GM12878 (cell line): ENCODE results near the gene BCHE. TPM values are rescaled to one million over a fixed set of nuclear protein-coding genes. Genes with fewer than 3 reads are reported as not detected.

Source experiments
- ATAC-seq: fragments of 200-7000 bp; cut with Tn5 transposase; 3 replicates; pipeline ENCODE4 v1.9.1; 2020; ENCODE audit warnings: mild to moderate bottlenecking, moderate library complexity
- BruUV-seq: library from RNA; stranded (reverse); fragments of 400-500 nt; replicated peaks from 2 replicates; lab custom pipeline; 2021; lab: Mats Ljungman, UMichigan
- CTCF ChIA-PET: fragments of 300-600 bp; sonication (Branson Sonifier 250); formaldehyde crosslinking; extraction: SDS; loops from one replicate; lab custom pipeline; 2021; ENCODE audit warnings: inconsistent platforms; lab: Yijun Ruan, JAX
- POLR2A ChIA-PET: fragments of 350-600 bp; formaldehyde crosslinking; extraction: SDS; loops from one replicate; lab custom pipeline; 2021; ENCODE audit warnings: inconsistent platforms; lab: Charles Lee
- RAD21 ChIA-PET: fragments of 300-600 bp; sonication (Branson Sonifier 250); formaldehyde crosslinking; loops from one replicate; lab custom pipeline; 2023; ENCODE audit warnings: antibody characterized with exemption; ENCODE audit not compliant: unreplicated experiment; lab: Charles Lee
- SMC1A ChIA-PET: fragments of 300-600 bp; sonication (Branson Sonifier 250); formaldehyde crosslinking; loops from one replicate; lab custom pipeline; 2023; ENCODE audit not compliant: unreplicated experiment, uncharacterized antibody; lab: Charles Lee
- DNase-seq: peaks from one replicate; pipeline ENCODE4 v3.0.0-alpha.2; 2011; ENCODE audit warnings: low read depth, low spot score
- FAIRE-seq: peaks from 3 replicates; lab custom pipeline; 2011; peaks lifted over from hg19 to GRCh38; lab: Jason Lieb, UNC
- H2AFZ ChIP-seq: 2 replicates; pipeline ENCODE4 v1.6.0; 2011; ENCODE audit warnings: low read depth, low read length, control low read depth; ENCODE audit not compliant: control insufficient read depth
- H3K27ac ChIP-seq: 2 replicates; pipeline ENCODE4 v1.5.1; 2011; ENCODE audit warnings: control low read depth; ENCODE audit not compliant: control insufficient read depth, insufficient read depth
- H3K27me3 ChIP-seq, 2 experiments: replicated peaks in 1 of 2; 2 replicates each; pipeline versions ENCODE4 v1.6.0 to v1.6.1; 2011; ENCODE audit warnings: low read length in 1 of 2; ENCODE audit not compliant: control insufficient read depth in 2 of 2, insufficient read depth in 2 of 2
- H3K36me3 ChIP-seq, 2 experiments: 2 replicates each; pipeline ENCODE4 v1.5.1; 2011; ENCODE audit warnings: low read length in 1 of 2; ENCODE audit not compliant: control insufficient read depth in 2 of 2, insufficient read depth in 2 of 2
- H3K4me1 ChIP-seq: 2 replicates; pipeline ENCODE4 v1.6.1; 2011; ENCODE audit warnings: mild to moderate bottlenecking, low read length, moderate library complexity, mixed read lengths; ENCODE audit not compliant: control insufficient read depth, insufficient read depth
- H3K4me2 ChIP-seq: 2 replicates; pipeline ENCODE4 v1.6.0; 2011; ENCODE audit warnings: control low read depth; ENCODE audit not compliant: control insufficient read depth, insufficient read depth
- H3K4me3 ChIP-seq: fragments of 200-600 bp; sonication (generic); 2 replicates; pipeline ENCODE4 v1.5.1; 2016
- H3K79me2 ChIP-seq: 2 replicates; pipeline ENCODE4 v1.6.0; 2011; ENCODE audit warnings: low read length; ENCODE audit not compliant: control insufficient read depth, insufficient read depth
- H3K9ac ChIP-seq: 2 replicates; pipeline ENCODE4 v1.8.0; 2011; ENCODE audit warnings: low read length, control low read depth, mixed read lengths; ENCODE audit not compliant: control insufficient read depth, insufficient read depth
- H3K9me3 ChIP-seq: replicated peaks from 3 replicates; pipeline ENCODE4 v1.5.1; 2011; ENCODE audit warnings: mild to moderate bottlenecking, low read length; ENCODE audit not compliant: control insufficient read depth, insufficient read depth
- H4K20me1 ChIP-seq: 2 replicates; pipeline ENCODE4 v1.6.0; 2011; ENCODE audit not compliant: control insufficient read depth, insufficient read depth
- CTCF ChIP-seq, 3 experiments: IDR thresholded peaks in 2 of 3; conservative IDR thresholded peaks in 1 of 3; 2 replicates each; pipeline ENCODE4 v1.5.1; 2011; ENCODE audit warnings: low read depth in 3 of 3, low read length in 3 of 3, mild to moderate bottlenecking in 3 of 3, control low read depth in 2 of 3, moderate library complexity in 2 of 3, inconsistent platforms in 1 of 3, mixed read lengths in 1 of 3; ENCODE audit not compliant: control insufficient read depth in 2 of 3, insufficient read depth in 1 of 3; ENCODE audit errors: extremely low read depth in 1 of 3
- IKZF1 ChIP-seq: fragments of 450-650 bp; conservative IDR thresholded peaks from 2 replicates; pipeline ENCODE4 v1.6.1; 2017; ENCODE audit warnings: antibody characterized with exemption, mild to moderate bottlenecking
- LARP7 ChIP-seq: fragments of 450-650 bp; IDR thresholded peaks from 2 replicates; pipeline ENCODE4 v1.6.1; 2017; ENCODE audit warnings: mild to moderate bottlenecking
- MXI1 ChIP-seq: fragments of 150-350 bp; IDR thresholded peaks from 2 replicates; pipeline ENCODE4 v1.6.1; 2011; ENCODE audit warnings: low read depth, mild to moderate bottlenecking, inconsistent platforms, low read length, improper control_type of control experiment
- POLR2A ChIP-seq: IDR thresholded peaks from 2 replicates; pipeline ENCODE4 v1.6.1; 2011; ENCODE audit warnings: low read depth, mild to moderate bottlenecking, low read length
- SPI1 ChIP-seq: IDR thresholded peaks from 2 replicates; pipeline ENCODE4 v1.6.1; 2011; ENCODE audit warnings: low read depth, mild to moderate bottlenecking, low read length, moderate library complexity, borderline replicate concordance; ENCODE audit not compliant: insufficient read depth
- SREBF2 ChIP-seq: IDR thresholded peaks from 2 replicates; pipeline ENCODE4 v1.6.1; 2012; ENCODE audit warnings: mild to moderate bottlenecking, low read length
- TCF3 ChIP-seq: IDR thresholded peaks from 2 replicates; pipeline ENCODE4 v1.6.1; 2012; ENCODE audit warnings: low read depth, mild to moderate bottlenecking, low read length, borderline replicate concordance; ENCODE audit not compliant: insufficient read depth
- ZSCAN29 ChIP-seq: fragments of 450-650 bp; IDR thresholded peaks from 2 replicates; pipeline ENCODE4 v1.6.1; 2017; ENCODE audit warnings: mild to moderate bottlenecking, moderate library complexity
- WGBS: methylation state at CpG from one replicate; pipeline ENCODE4 v1.1.6; 2016; ENCODE audit warnings: low lambda C conversion rate; ENCODE audit not compliant: insufficient replicate concordance, insufficient coverage; ENCODE audit errors: missing lambda C conversion rate; 5-methylcytosine and 5-hydroxymethylcytosine counted together
- in situ Hi-C: fragments of 300-500 bp; cut with MboI; formaldehyde crosslinking; loops from 9 replicates; pipeline ENCODE4 v1.14.3; 2018; ENCODE audit warnings: mixed read lengths
- intact Hi-C: fragments of 100-400 bp; cut with micrococcal nuclease; formaldehyde crosslinking; loops from one replicate; pipeline ENCODE4 v1.14.2; 2022; ENCODE audit not compliant: unreplicated experiment
- polyA plus RNA-seq, 11 experiments: library from polyadenylated mRNA; depleted of rRNA in 4 of 11; unstranded in 6 of 11; stranded (reverse) in 5 of 11; fragments of >200 nt; fragmentation: Nextera tagmentation in 4 of 11; fragmentation: Illumina TruSeq in 1 of 11; extraction: Ambion mirVana in 4 of 11; extraction: Trizol in 1 of 11; gene quantifications; 1 replicate in 1 of 11; 2 replicates in 10 of 11; pipeline versions ENCODE4 v1.2.1 to v1.2.3, GENCODE V29; 2011 to 2016; ENCODE audit warnings: inconsistent platforms in 2 of 11, missing spikeins in 2 of 11, low read depth in 1 of 11
- total RNA-seq, 4 experiments: library from RNA; depleted of rRNA in 3 of 4; stranded (reverse); fragments of >200 nt in 3 of 4; fragmentation: Illumina TruSeq in 1 of 4; extraction: Trizol in 1 of 4; gene quantifications; 2 replicates each; pipeline versions ENCODE4 v1.2.1 to v1.2.3, GENCODE V29; 2013 to 2021
- TF ChIP-seq, protein P1 (sequence below): fragments of 450-650 bp; IDR thresholded peaks from 2 replicates; pipeline ENCODE4 v1.6.1; 2017; ENCODE audit warnings: antibody characterized with exemption, mild to moderate bottlenecking, moderate library complexity

BCHE gene
- total and polyA plus RNA-seq, 10 of the 15 experiments (the other 5 are each of a cell fraction or from before 2014, with no cell fraction given), result 16.8 to 233 (median 29.3) TPM

DNA sequence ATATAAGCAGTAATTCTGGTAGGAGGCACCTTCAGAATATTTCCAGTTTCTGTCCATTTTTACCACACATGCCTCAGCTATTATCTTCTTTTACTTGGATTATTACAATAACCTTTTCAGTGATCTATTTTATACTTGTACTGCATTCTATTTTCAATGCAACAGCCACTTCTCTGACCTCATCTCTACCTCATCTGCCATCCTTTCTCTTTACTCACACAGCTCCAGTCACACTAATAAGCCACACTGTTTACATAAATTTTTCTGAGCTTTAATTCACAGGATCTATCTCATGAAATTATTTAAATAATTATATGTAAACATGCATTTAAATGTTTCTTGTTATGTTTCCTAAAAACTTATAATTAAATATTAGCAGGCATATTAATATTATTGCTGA is 47.3 kb upstream of the BCHE start (continued):
- TF ChIP-seq LARP7 (no peak), MXI1 (no peak)
- TF ChIP-seq, all 136 proteins: peak for 0

- SMC1A ChIA-PET, result interaction anchor here (1.0 kb wide), 1 partner anchor 12 kb away, joined by 4 read pairs; no protein-coding TSS in a partner anchor
- BruUV-seq, result no TSS peak
- H3K4me2 ChIP-seq, result no peak overlapping the region
- POLR2A ChIA-PET, result no interaction called here
- CTCF ChIA-PET, result interaction anchor here (0.9 to 3.6 kb wide), 4 partner anchors 11 to 31 kb away, joined by 3 to 16 read pairs (median 4); no protein-coding TSS in a partner anchor
- H3K27ac ChIP-seq, result no peak overlapping the region
- H3K36me3 ChIP-seq, result no peaks in the 10 kb centered on the region
- 51% methylated on average over 8 of the region's 8 CpGs for WGBS
- no peak overlapping the region for H3K9ac ChIP-seq
- in situ Hi-C loops, result no loop called here
- no peaks in the 10 kb centered on the region for H3K27me3 ChIP-seq
- TF ChIP-seq TCF3, result no peak
- peak; percentile 36; the same call in 1 of the 2 replicates for TF ChIP-seq IKZF1
- TF ChIP-seq, all 136 proteins: peak for 1
- no peak for DNase-seq
- RAD21 ChIA-PET, result interaction anchor here (1.1 to 1.4 kb wide), 2 partner anchors 9 to 20 kb away, joined by 3 read pairs; no protein-coding TSS in a partner anchor
- H3K79me2 ChIP-seq, result no peaks in the 10 kb centered on the region
- H3K4me1 ChIP-seq, result no peaks in the 10 kb centered on the region
- no peaks in the 10 kb centered on the region for H4K20me1 ChIP-seq
- no peak overlapping the region for H3K4me3 ChIP-seq
- no peaks in the 10 kb centered on the region for H3K9me3 ChIP-seq
- H2AFZ ChIP-seq, result no peak overlapping the region
- peak; percentile 69 for ATAC-seq
- FAIRE-seq, result no peak
- intact Hi-C loops, result no loop called here
Measured at GRCh38 chr3:165883863-165884478, 46.7 kb upstream of the BCHE start.

DNA sequence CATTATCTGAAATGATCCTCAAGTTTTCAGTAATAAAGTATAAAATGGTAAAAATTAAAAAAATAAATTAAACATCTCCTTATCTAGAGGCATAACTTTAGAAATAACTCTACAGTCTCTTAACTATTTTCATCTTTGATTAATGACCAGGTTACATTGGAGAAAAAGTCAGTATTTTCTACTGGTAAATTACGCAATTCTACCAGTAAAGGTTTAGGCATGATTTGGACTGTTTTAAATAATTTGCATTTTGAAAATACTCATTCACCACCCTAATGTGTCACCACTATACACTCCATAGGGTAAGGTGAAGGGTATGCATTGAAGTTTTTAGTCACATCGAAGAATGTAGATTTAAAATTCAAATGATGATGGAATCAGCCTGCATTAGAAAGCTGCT is 45.9 kb upstream of the BCHE start:
- H3K79me2 ChIP-seq, result no peaks in the 10 kb centered on the region
- no peaks in the 10 kb centered on the region for H3K27me3 ChIP-seq
- H3K4me3 ChIP-seq, result no peak overlapping the region
- H3K27ac ChIP-seq, result no peak overlapping the region
- ChIA-PET RAD21 (no interaction called here), POLR2A (no interaction called here), CTCF (interaction anchor here (3.6 kb wide), 1 partner anchor 12 kb away, joined by 16 read pairs; no protein-coding TSS in a partner anchor), SMC1A (no interaction called here)
- WGBS, result 29% methylated on average over 2 of the region's 2 CpGs
- FAIRE-seq (no peak), ATAC-seq (peak; percentile 17; the same call in 1 of the 3 replicates), DNase-seq (no peak)
- H3K9ac ChIP-seq, result no peak overlapping the region
- no peak overlapping the region for H3K4me2 ChIP-seq
- no TSS peak for BruUV-seq
- H3K4me1 ChIP-seq, result no peaks in the 10 kb centered on the region
- H2AFZ ChIP-seq, result no peak overlapping the region
- no peaks in the 10 kb centered on the region for H3K36me3 ChIP-seq
- H3K9me3 ChIP-seq, result no peaks in the 10 kb centered on the region
- in situ Hi-C loops (no loop called here), intact Hi-C loops (no loop called here)
- no peaks in the 10 kb centered on the region for H4K20me1 ChIP-seq
- TF ChIP-seq CTCF (IDR thresholded peaks at IDR 0.05 in 2 of 3, conservative IDR thresholded peaks at IDR 0.05 in 1 of 3; ENCODE audit: control insufficient read depth in 2 of 3, extremely low read depth in 1 of 3, insufficient read depth in 1 of 3, low read depth in 3 of 3, low read length in 3 of 3) (no peak), SREBF2 (no peak), SPI1 (no peak), ZSCAN29 (no peak), POLR2A (no peak)
- TF ChIP-seq, protein P1, sequence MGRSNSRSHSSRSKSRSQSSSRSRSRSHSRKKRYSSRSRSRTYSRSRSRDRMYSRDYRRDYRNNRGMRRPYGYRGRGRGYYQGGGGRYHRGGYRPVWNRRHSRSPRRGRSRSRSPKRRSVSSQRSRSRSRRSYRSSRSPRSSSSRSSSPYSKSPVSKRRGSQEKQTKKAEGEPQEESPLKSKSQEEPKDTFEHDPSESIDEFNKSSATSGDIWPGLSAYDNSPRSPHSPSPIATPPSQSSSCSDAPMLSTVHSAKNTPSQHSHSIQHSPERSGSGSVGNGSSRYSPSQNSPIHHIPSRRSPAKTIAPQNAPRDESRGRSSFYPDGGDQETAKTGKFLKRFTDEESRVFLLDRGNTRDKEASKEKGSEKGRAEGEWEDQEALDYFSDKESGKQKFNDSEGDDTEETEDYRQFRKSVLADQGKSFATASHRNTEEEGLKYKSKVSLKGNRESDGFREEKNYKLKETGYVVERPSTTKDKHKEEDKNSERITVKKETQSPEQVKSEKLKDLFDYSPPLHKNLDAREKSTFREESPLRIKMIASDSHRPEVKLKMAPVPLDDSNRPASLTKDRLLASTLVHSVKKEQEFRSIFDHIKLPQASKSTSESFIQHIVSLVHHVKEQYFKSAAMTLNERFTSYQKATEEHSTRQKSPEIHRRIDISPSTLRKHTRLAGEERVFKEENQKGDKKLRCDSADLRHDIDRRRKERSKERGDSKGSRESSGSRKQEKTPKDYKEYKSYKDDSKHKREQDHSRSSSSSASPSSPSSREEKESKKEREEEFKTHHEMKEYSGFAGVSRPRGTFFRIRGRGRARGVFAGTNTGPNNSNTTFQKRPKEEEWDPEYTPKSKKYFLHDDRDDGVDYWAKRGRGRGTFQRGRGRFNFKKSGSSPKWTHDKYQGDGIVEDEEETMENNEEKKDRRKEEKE, result no peak
